SK-N-SH treated with all-trans-retinoic acid at 6 μM for 48 hours (cell line): ENCODE measurements around the gene GPR137.

Source experiments
- ATAC-seq: fragments of 200-7000 bp; cut with Tn5 transposase; 3 replicates; pipeline ENCODE4 v1.9.1; 2020; ENCODE audit warnings: mild to moderate bottlenecking, moderate library complexity
- ARNTL ChIP-seq: fragments of 450-650 bp; formaldehyde crosslinking; IDR thresholded peaks from 2 replicates; pipeline ENCODE4 v1.5.0; 2020; ENCODE audit warnings: low read depth, mild to moderate bottlenecking, moderate library complexity, borderline replicate concordance
- BACH2 ChIP-seq: fragments of 250-450 bp; sonication (Bioruptor Pico); IDR thresholded peaks from 2 replicates; pipeline ENCODE4 v1.9.0; 2021; ENCODE audit warnings: mild to moderate bottlenecking, borderline replicate concordance
- CSDC2 ChIP-seq: fragments of 250-450 bp; sonication (Bioruptor Pico); IDR thresholded peaks from 2 replicates; pipeline ENCODE4 v1.5.0; 2020; ENCODE audit warnings: mild to moderate bottlenecking, moderate library complexity
- CSRNP3 ChIP-seq: fragments of 250-450 bp; sonication (Bioruptor Pico); IDR thresholded peaks from 2 replicates; pipeline ENCODE4 v1.5.1; 2021; ENCODE audit warnings: mild to moderate bottlenecking, moderate library complexity
- ESRRG ChIP-seq: fragments of 250-450 bp; sonication (Bioruptor Pico); IDR thresholded peaks from 2 replicates; pipeline ENCODE4 v1.6.1; 2021; ENCODE audit warnings: mild to moderate bottlenecking
- OSR1 ChIP-seq: fragments of 250-450 bp; sonication (Bioruptor Pico); IDR thresholded peaks from 2 replicates; pipeline ENCODE4 v1.8.0; 2022; ENCODE audit warnings: moderate library complexity, mild to moderate bottlenecking, inconsistent platforms
- POU6F1 ChIP-seq: fragments of 250-450 bp; sonication (Bioruptor Pico); IDR thresholded peaks from 2 replicates; pipeline ENCODE4 v1.8.0; 2021; ENCODE audit warnings: low read depth, mild to moderate bottlenecking, moderate library complexity, borderline replicate concordance
- RARB ChIP-seq: fragments of 250-450 bp; sonication (Bioruptor Pico); IDR thresholded peaks from 2 replicates; pipeline ENCODE4 v1.8.0; 2021; ENCODE audit warnings: mild to moderate bottlenecking, moderate library complexity
- SNAI2 ChIP-seq: fragments of 250-450 bp; sonication (Bioruptor Pico); IDR thresholded peaks from 2 replicates; pipeline ENCODE4 v1.5.0; 2020; ENCODE audit warnings: mild to moderate bottlenecking, moderate library complexity
- TCF4 ChIP-seq: fragments of 250-450 bp; sonication (Bioruptor Pico); IDR thresholded peaks from 2 replicates; pipeline ENCODE4 v1.8.0; 2021; ENCODE audit warnings: mild to moderate bottlenecking, moderate library complexity, borderline replicate concordance
- TOX ChIP-seq: fragments of 250-450 bp; sonication (Bioruptor Pico); IDR thresholded peaks from 2 replicates; pipeline ENCODE4 v1.8.0; 2021; ENCODE audit warnings: mild to moderate bottlenecking, moderate library complexity, borderline replicate concordance
- ZC3H10 ChIP-seq: fragments of 250-450 bp; sonication (Bioruptor Pico); IDR thresholded peaks from 2 replicates; pipeline ENCODE4 v1.5.1; 2021; ENCODE audit warnings: mild to moderate bottlenecking, moderate library complexity
- ZFP3 ChIP-seq: fragments of 250-450 bp; sonication (Bioruptor Pico); IDR thresholded peaks from 2 replicates; pipeline ENCODE4 v1.5.0; 2020; ENCODE audit warnings: mild to moderate bottlenecking, moderate library complexity
- ZFP30 ChIP-seq: fragments of 450-650 bp; formaldehyde crosslinking; IDR thresholded peaks from 2 replicates; pipeline ENCODE4 v1.5.0; 2022; ENCODE audit warnings: mild to moderate bottlenecking, moderate library complexity
- ZNF70 ChIP-seq: fragments of 450-650 bp; formaldehyde crosslinking; IDR thresholded peaks from 2 replicates; pipeline ENCODE4 v1.5.0; 2020; ENCODE audit warnings: mild to moderate bottlenecking, moderate library complexity
- TF ChIP-seq, protein P1 (sequence below): fragments of 250-450 bp; sonication (Bioruptor Pico); IDR thresholded peaks from 2 replicates; pipeline ENCODE4 v1.8.0; 2020; ENCODE audit warnings: mild to moderate bottlenecking, moderate library complexity, borderline replicate concordance
- TF ChIP-seq, protein P2 (sequence below): fragments of 250-450 bp; sonication (Bioruptor Pico); IDR thresholded peaks from 2 replicates; pipeline ENCODE4 v1.5.1; 2020; ENCODE audit warnings: low read depth, mild to moderate bottlenecking, moderate library complexity

The GPR137 gene

DNA sequence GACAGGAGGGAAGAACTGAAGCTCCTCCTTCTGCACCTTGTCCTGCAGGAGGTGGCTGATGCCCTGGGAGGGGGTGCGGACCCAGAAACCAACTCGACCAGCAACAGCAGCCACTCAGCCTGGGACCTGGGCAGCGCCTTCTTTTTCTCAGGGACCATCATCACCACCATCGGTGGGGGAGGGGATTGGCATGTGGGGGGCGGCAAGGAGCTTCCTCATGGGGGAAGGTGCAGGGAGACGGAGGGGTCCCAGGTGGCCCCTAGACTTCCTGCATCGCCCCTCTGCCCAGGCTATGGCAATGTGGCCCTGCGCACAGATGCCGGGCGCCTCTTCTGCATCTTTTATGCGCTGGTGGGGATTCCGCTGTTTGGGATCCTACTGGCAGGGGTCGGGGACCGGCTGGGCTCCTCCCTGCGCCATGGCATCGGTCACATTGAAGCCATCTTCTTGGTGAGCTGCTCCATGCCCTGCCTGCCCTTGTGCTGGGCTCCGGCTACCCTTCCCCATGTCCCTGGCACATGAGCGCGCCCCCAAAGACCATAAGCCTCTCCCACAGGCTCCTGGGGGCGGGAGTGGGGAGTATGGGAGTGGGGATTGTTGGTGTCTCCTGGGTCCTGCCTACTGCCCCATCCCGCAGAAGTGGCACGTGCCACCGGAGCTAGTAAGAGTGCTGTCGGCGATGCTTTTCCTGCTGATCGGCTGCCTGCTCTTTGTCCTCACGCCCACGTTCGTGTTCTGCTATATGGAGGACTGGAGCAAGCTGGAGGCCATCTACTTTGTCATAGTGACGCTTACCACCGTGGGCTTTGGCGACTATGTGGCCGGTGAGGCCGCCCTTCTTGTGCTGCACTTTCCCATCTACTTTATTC is 11.4 kb downstream of the GPR137 start:
- TF ChIP-seq TCF4 (CRISPR knock-in tag) (no peak), ESRRG (CRISPR knock-in tag) (no peak), SNAI2 (CRISPR knock-in tag) (no peak), TOX (no peak), ARNTL (CRISPR knock-in tag) (no peak), ZFP3 (CRISPR knock-in tag) (no peak), RARB (CRISPR knock-in tag) (no peak), ZFP30 (CRISPR knock-in tag) (no peak), BACH2 (CRISPR knock-in tag) (no peak), CSRNP3 (no peak)
- TF ChIP-seq, protein P1, sequence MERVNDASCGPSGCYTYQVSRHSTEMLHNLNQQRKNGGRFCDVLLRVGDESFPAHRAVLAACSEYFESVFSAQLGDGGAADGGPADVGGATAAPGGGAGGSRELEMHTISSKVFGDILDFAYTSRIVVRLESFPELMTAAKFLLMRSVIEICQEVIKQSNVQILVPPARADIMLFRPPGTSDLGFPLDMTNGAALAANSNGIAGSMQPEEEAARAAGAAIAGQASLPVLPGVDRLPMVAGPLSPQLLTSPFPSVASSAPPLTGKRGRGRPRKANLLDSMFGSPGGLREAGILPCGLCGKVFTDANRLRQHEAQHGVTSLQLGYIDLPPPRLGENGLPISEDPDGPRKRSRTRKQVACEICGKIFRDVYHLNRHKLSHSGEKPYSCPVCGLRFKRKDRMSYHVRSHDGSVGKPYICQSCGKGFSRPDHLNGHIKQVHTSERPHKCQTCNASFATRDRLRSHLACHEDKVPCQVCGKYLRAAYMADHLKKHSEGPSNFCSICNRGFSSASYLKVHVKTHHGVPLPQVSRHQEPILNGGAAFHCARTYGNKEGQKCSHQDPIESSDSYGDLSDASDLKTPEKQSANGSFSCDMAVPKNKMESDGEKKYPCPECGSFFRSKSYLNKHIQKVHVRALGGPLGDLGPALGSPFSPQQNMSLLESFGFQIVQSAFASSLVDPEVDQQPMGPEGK (CRISPR knock-in tag): no peak
- ATAC-seq: no peak

GRCh38 chr11:64297699-64298358 is 12.2 kb downstream of the GPR137 start:
- TF ChIP-seq ZC3H10 (CRISPR knock-in tag) (no peak), ESRRG (CRISPR knock-in tag) (no peak), ZFP30 (CRISPR knock-in tag) (no peak), BACH2 (CRISPR knock-in tag) (no peak), ZFP3 (CRISPR knock-in tag) (no peak), SNAI2 (CRISPR knock-in tag) (no peak), POU6F1 (CRISPR knock-in tag) (no peak), TCF4 (CRISPR knock-in tag) (no peak), ZNF70 (CRISPR knock-in tag) (no peak), OSR1 (no peak), CSRNP3 (no peak), ARNTL (CRISPR knock-in tag) (no peak)
- TF ChIP-seq, protein P2, sequence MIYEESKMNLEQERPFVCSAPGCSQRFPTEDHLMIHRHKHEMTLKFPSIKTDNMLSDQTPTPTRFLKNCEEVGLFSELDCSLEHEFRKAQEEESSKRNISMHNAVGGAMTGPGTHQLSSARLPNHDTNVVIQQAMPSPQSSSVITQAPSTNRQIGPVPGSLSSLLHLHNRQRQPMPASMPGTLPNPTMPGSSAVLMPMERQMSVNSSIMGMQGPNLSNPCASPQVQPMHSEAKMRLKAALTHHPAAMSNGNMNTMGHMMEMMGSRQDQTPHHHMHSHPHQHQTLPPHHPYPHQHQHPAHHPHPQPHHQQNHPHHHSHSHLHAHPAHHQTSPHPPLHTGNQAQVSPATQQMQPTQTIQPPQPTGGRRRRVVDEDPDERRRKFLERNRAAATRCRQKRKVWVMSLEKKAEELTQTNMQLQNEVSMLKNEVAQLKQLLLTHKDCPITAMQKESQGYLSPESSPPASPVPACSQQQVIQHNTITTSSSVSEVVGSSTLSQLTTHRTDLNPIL: no peak
- no peak for ATAC-seq

DNA sequence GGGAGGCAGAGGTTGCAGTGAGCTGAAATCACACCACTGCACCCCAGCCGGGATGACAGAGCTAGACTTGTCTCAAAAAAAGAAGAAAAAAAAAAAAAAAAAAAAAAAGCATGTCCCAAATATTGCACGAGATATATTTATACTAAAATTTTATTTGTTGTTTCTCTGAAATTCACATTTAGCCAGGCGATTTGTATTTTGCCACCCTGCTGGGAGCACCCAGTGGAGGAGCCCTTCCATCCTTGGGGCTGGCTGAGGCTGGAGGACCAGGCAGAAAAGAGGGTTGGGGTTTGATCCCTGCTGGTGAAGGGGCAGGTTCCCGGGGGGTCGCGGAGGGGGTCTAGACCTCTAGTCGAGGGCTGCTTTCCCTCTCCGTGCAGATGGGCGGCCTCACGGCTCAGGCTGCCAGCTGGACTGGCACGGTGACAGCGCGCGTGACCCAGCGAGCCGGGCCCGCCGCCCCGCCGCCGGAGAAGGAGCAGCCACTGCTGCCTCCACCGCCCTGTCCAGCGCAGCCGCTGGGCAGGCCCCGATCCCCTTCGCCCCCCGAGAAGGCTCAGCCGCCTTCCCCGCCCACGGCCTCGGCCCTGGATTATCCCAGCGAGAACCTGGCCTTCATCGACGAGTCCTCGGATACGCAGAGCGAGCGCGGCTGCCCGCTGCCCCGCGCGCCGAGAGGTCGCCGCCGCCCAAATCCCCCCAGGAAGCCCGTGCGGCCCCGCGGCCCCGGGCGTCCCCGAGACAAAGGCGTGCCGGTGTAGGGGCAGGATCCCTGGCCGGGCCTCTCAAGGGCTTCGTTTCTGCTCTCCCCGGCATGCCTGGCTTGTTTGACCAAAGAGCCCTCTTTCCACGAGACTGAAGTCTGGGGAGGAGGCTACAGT is 13.6 kb downstream of the GPR137 start:
- no peak for TF ChIP-seq RARB (CRISPR knock-in tag)
- TF ChIP-seq ESRRG (CRISPR knock-in tag): no peak
- TF ChIP-seq, protein P2: no peak
- no peak for TF ChIP-seq ZFP30 (CRISPR knock-in tag)
- TF ChIP-seq CSDC2 (CRISPR knock-in tag): no peak
- no peak for TF ChIP-seq ARNTL (CRISPR knock-in tag)
- no peak for TF ChIP-seq POU6F1 (CRISPR knock-in tag)
- TF ChIP-seq, all 23 proteins: peak for 0
- no peak for ATAC-seq
